ENCODE measurements around the gene SVEP1.

The SVEP1 gene

GRCh38 chr9:110330484-110331105, 248.9 kb downstream of the SVEP1 start:
- no peak for TF ChIP-seq CTCF (IDR thresholded peaks at IDR 0.05; ENCODE audit: borderline replicate concordance, insufficient read depth, low read depth, low read length)
- no peak overlapping the region for H3K4me3 ChIP-seq (ENCODE audit: low read depth, low read length)

GRCh38 chr9:110329639-110330230, 249.8 kb downstream of the SVEP1 start:
- no peak for TF ChIP-seq CTCF (IDR thresholded peaks at IDR 0.05; ENCODE audit: borderline replicate concordance, insufficient read depth, low read depth, low read length)

GRCh38 chr9:110328763-110329162, 250.8 kb downstream of the SVEP1 start:
- TF ChIP-seq CTCF (IDR thresholded peaks at IDR 0.05; ENCODE audit: borderline replicate concordance, insufficient read depth, low read depth, low read length) = no peak
- H3K4me3 ChIP-seq (ENCODE audit: low read depth, low read length) = no peak overlapping the region

More at GRCh38 chr9:110329639-110330230, 249.8 kb downstream of the SVEP1 start:
- H3K4me3 ChIP-seq (ENCODE audit: low read depth, low read length) = no peak overlapping the region

- TF ChIP-seq CTCF (IDR thresholded peaks at IDR 0.05; ENCODE audit: borderline replicate concordance, insufficient read depth, low read depth, low read length) = no peak
- no peak overlapping the region for H3K4me3 ChIP-seq (ENCODE audit: low read depth, low read length)
Observed at GRCh38 chr9:110327716-110328115, 251.8 kb downstream of the SVEP1 start.

- TF ChIP-seq CTCF (IDR thresholded peaks at IDR 0.05; ENCODE audit: borderline replicate concordance, insufficient read depth, low read depth, low read length) = no peak
Observed at GRCh38 chr9:110323818-110324217, 255.7 kb downstream of the SVEP1 start.

GRCh38 chr9:110320651-110321445, 258.7 kb downstream of the SVEP1 start:
- no peak overlapping the region for H3K4me3 ChIP-seq (ENCODE audit: low read depth, low read length)
- no peak for TF ChIP-seq CTCF (IDR thresholded peaks at IDR 0.05; ENCODE audit: borderline replicate concordance, insufficient read depth, low read depth, low read length)

More at GRCh38 chr9:110323818-110324217, 255.7 kb downstream of the SVEP1 start:
- H3K4me3 ChIP-seq (ENCODE audit: low read depth, low read length) = no peak overlapping the region
